Fibroblast of upper back skin (primary cell): ENCODE data around the gene DCLK1.
A peak's percentile ranks its signal among the peaks of the same experiment; 100 is the strongest.
"Not testable (repeated sequence)": the region's sequence is repeated elsewhere in the genome, so short reads cannot be mapped to it uniquely, and the experiment has no call there.

Experiments used
- DNase-seq: peaks from one replicate; pipeline ENCODE4 v3.0.0-alpha.2; 2013

DCLK1 gene

DNA sequence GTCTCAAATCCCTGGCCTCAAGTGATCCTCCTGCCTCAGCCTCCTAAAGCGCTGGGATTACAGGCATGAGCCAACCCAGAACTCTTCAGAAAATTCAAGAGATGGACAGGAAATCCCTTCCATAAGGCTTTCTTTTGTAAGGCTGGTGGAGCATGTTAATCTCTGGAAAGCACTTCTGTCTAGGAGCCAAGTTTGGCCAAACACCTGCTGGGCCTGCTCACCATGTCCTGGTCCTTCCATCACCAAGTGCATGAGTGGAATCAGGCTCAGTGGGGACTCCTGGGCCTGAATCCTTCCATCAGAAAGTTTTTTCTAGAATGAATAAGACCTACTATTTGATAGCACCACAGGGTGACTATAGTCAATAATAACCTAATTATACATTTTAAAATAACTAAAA, 148.0 kb downstream of the DCLK1 start:
- no peak for DNase-seq

DNA sequence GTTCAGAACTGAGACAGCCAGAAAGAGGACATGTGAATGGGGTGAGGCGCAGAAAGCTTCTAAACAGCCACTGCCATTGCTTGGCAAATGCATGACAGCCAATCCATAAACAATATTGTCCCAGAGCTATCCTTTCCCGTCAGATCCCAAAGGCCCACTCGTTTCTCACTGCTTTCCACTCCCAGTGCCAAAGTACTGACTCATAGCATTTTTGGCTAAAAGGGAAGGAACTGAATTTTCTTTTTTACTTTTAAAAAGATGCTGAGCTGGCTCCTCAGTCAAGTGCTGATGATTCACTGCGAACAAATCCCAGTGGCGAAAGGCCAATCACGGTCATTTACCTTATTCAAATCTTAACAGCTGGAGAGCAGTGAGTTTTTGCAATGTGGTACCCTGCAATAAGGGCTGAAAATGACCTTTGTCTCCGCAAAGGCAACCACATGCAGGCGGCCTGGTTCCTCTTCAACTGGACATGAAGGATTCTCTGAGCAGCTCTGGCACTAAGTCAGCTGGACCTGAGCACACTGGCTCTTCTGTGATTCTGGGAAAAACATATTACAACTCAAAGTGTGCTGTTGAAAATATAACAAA, 151.7 kb downstream of the DCLK1 start:
- peak; percentile 97 for DNase-seq

DNA sequence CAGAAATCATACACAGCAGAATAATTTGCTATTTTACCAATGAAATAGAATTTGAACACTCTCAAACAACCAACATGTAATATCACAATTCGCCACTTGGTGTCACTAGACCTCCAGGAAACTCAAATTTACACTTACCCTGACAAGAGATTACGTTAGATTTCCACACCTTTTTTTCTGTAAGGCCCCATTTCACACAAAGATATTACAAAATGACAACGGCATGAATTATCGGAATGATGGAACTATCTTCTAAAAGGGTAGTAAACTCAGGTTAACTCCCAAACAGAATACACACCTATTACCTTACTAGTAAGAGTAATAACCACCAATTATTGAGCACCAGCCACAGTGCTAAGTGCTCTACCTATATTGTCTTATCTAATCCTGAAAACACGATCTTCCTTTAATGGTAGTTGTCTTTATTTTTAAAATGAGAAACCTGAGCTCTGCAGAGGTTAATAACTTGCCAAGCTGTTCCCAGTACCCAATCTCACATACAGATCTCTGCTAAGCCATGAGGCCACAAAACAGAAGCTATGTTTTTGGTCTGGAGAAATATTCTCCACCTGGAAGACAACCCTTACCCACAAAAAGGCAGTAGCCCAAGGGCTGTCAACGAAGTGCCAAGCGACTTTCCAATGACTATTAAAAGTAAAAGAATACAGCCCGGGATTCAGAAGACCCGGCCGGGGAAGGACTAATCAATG, 152.4 kb downstream of the DCLK1 start:
- DNase-seq = peak; percentile 73

DNA sequence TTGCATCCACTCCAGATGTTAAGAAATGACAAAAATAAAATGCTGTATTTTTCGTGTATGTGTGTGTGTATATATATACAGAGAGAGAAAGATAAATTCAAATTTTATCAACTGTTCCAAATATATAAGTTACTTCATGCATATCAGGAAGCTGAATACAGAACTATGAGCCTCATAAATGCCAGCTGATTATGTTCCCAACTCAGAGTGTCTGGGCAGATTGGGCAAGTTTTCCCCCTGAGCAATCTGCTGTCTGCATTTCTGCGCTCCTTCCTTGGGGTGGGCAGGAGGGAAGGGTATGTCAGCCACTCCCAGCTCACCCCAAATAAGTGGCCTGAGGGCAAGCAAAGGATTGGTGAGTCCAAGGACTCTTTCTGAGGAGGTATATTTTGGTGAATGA, 154.1 kb downstream of the DCLK1 start:
- no peak for DNase-seq

DNA sequence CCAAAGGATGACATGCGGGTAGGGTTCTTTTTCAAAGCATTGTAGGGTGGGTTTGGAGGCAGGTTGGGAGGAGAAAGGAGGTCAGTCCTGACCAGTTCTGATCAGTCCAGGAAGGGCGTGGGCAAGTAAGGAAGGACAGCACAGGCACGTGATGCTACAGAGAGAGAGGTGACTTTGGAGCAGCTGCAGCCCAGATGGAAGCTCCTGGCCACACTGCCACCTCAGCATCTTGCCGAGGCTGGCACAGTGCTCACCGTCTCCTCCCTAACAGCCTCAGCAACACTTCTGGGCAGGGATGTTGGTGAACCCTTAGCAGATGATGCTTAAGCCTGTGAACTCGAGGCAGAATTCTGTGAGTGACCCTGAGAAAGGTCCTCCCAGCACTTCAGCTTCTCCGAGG, 155.1 kb downstream of the DCLK1 start:
- DNase-seq = no peak

DNA sequence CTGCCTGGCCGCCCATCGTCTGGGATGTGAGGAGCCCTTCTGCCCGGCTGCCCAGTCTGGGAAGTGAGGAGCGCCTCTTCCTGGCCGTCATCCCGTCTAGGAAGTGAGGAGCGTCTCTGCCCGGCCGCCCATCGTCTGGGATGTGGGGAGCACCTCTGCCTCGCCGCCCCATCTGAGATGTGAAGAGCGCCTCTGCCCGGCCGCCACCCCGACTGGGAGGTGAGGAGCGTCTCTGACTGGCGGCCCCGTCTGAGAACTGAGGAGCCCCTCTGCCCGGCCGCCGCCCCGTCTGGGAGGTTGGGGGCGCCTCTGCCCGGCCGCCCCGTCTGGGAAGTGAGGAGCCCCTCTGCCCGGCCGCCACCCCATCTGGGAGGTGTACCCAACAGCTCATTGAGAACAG, 164.2 kb downstream of the DCLK1 start:
- not testable (repeated sequence) for DNase-seq

DNA sequence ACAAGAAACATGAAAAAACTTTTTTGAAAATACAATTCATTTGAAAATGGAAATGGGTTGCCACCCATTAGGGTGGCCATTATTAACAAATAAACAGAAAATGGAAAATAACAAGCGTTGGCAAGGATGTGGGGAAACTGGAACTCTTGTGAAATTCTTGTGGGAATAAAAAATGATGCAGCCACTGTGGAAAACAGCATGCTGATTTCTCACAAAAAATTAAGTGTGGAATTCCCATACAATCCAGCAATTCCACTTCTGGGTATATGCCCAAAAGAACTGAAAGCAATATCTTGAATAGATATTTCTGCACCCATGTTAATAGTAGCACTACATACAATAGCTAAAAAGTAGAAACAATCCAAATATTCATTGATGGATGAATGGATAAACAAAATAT, 165.2 kb downstream of the DCLK1 start:
- DNase-seq = no peak

DNA sequence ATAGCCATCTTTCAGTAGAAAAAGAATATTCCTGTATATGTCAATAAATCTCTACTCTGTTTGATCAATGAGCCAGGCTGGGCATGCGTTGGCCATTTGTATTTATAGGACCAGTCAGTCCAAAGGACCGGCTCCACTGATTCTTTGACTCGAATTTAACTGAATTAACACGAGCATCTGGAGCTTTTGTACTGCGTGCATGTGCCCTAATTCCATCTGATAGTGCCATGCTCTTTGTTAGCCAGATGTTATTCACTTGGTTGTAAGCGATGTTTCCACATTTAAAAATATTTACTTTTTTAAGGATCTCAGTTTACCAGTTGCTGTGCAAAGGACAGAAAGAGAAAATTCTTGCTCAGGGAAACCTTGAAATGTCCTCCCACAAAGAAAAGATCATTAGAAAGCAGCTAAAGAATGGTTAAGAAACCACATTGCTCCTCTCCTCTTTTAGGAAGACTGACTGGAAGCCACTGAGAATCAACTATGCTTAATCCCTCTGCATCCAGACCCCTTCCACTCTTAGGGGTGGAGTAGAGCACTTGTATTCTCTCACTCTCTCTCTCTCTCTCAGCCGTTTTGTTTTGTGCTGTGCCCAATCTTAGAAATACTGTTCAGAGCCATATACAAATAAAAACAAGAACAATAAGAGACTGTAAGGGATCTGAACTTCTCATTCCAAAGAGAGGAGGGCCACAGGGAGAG, 165.8 kb downstream of the DCLK1 start:
- DNase-seq = no peak

DNA sequence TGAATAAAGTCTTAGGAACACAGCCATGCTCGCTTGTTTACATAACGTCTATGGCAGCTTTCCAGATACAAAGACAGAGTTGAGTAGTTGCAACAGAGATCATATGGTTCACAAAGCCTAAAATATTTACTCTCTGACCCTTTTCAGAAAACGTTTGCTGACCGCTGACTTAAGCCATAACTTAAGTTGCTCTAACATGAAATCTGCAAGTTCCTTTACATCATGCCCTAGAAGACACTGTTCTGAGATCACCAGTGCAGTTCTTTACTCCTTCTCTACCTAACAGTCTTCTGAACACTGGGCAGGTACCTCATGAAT, 166.4 kb downstream of the DCLK1 start:
- DNase-seq = peak; percentile 54

DNA sequence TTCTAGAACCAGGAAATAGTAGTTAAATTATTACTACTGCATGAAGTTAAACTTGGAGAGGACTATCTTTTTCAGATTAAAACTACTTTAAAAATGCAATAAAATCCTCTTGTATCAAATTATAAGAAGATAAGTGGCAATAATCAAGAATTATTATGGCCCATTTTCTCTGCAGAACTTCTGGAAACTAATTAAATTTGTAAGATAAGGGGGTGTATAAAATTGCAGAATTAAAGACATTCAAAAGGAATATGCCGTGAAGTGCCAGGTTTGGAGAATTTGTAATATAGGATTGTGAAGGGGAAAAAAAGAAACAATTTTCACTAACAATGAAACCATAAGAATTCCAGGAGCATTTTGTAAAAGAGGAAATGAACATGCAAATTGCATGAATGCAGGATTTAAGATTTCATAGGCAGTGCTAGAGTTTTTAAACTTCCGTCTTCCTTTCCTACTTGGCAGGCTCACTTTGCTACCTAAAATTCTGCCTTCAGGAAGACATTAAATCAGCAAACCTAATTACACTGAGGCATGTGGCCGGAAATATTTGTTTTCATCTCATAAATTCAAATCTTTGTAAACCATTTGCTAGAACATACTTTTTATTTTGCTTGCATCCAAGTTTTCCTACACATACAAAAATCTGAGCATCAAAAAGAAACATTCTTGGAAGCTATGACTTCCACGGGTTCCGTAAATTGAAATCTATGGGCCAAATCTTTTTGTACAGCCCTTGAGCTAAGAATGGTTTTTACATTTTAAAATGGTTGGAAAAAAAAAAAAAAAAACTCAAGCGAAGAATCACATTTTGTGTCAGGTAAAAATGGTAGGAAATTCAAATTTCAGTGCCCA, 166.9 kb downstream of the DCLK1 start:
- no peak for DNase-seq

DNA sequence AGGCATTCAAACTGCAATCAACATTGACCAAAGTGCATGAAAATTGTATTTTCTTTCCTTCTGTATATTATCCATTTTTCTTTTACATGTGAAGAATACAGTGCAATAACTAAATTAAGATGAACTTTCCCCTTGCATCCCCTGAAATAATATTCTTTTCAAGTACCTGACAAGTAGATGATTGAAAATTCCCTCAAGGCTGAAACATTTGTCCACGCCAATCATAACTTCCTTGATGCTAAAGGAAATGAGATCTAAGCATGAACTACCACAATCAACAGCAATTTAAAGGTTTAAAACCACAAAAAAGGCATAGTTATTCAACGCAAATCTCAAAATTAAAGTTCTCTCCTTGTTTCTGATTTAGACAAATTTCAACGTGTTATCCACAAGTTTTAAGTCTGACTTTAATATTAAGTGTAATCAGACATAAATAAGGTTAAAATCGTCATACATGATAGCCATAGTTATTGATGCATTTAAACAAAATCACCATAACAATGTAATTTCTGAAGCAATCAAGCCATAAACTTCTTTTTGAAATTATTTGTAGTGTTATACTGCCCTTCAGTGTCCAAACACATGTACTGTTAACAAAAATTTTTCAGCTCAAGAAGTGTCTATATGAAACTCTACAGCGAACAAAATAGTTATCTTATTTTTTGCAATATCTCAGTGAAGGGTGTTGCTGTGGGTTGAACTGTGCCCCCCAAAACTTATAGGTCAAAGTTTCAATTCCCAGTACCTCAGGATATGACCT, 169.5 kb downstream of the DCLK1 start:
- DNase-seq = no peak

DNA sequence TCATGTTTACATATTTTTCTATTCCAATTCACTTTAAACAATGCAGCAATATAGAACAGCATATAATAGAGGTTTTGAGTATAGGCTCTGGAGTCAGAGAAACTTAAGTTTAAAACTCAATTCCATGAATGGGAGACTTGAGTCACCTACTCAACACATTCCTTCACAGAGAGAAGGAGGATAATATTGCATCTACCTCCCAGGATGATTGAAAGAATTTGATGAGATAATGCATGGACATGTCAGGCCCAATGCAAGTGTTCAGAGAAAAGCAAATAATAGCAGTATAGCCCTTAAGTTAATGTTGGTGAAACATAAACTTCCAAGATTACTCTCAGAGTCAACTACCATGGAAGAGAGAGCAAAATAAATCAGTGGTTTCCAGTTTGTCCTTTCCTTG, 170.2 kb downstream of the DCLK1 start:
- DNase-seq = peak; percentile 60

DNA sequence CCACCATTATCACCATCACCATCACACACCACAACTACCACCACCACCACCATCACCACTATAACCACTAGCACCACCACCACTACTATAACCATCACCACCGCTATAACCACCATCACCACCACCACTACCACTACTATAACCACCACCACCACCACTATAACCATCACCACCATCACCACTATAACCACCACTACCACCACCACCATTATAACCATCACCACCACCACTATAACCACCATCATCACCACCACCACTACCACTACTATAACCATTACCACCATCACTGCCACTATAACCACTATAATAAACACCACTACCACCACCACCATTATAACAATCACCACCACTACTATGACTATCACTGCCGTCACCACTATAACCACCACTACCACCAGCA, 173.2 kb downstream of the DCLK1 start:
- no peak for DNase-seq

DNA sequence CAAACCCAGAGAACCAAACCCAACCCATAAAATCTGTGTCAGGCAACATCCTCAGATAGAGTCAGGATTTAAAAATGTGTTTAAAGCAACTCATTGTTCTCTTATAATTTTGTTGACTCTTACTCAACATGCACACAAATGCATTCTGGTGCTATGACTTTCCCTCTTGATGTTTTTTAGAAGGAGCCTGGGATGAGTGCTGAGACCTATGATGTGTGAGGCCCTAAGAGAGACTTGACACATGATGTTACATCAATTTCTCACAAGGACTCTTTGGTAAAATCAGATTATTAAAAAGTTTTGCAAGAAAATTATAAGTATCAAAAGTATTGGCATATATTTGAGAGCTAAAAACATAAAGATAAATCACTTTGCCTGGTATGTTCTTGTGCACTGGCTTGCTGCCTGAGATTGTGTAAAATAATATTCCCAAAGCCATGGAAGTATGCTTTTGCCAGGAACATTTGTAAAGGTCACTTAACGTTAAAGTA, 173.9 kb downstream of the DCLK1 start:
- peak; percentile 30 for DNase-seq

DNA sequence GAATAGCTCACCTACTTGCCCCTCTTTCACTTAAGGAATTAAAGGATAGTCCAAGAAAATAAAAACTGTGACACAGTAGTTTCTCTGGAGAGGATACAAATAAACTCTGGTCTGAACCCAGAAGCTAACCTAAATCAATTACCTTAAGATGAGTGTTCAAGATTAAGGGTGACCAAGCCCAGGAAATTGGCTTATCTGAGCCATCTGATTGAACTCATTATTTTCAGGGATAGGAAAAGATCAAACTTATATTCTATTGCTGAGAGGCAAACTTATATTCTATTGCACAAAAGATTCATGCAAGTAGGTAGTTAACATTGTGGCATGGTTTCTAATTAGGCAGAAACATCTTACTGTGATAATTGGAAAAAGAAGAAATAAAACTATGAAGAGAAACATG, 175.1 kb downstream of the DCLK1 start:
- DNase-seq = no peak

DNA sequence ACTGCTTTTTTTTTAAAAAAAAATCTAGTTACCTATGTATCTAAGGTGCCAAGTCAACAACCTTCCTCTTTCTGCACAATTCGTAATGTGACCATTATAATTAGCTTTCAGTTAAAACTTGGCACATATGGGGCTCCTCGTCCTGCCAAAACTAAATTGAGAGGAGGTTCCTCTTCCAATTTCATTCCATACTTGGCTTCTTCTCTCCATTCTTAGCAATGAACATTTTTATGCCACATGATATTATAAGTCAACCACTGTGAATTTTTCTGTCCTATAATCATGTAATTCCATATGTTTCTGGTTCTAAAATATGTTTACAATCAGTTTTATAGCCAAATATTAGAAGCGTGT, 177.0 kb downstream of the DCLK1 start:
- DNase-seq = no peak

DNA sequence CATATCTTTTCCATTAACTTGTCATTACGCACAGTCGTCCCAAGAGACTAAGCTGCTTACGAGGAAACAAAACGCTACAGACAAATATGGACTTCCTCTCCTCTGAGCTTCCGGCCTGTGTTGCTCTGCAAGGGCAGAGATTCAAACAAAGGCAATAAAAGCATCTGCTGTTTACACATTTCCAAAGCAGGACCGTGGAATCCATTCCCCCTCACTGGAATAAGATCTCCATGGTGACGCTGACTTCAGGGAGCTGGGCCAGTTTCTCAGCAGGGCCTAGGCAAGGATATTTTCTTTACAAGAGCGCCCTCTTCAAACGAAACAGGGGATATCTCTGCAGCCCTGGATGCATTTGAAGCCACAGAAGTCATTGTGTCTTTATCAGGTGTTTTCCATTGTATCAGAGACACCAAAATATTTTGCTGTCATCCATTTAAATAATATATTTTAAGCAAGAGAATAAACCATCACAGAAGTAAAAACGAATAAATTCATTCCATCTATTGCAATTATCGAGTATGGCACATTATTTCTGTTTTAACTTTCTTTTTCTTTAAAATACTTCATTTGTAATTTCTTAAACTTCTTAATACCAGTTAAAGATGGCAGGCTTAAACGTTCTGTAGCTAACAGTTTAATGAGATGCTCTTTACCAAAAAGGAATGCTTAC, 177.5 kb downstream of the DCLK1 start:
- DNase-seq = peak; percentile 91

DNA sequence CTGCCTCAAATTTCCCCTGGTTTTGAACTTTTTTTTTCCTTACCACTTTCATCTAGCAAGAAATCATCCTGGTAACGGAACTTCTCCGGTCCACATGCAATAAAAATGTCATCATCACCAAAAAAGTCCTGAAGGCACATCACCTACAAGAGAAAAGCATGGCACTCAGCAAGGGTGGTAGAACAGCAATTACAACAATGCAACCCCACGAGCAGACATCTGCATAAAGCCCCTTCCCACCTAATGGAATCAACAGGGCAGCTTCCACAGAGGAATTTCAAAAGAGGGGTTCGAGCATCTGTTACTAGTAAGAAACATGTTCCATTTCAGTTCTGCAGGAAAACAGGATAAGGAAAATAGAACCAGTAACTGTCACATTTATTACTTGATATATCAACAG, 183.9 kb downstream of the DCLK1 start:
- no peak for DNase-seq

DNA sequence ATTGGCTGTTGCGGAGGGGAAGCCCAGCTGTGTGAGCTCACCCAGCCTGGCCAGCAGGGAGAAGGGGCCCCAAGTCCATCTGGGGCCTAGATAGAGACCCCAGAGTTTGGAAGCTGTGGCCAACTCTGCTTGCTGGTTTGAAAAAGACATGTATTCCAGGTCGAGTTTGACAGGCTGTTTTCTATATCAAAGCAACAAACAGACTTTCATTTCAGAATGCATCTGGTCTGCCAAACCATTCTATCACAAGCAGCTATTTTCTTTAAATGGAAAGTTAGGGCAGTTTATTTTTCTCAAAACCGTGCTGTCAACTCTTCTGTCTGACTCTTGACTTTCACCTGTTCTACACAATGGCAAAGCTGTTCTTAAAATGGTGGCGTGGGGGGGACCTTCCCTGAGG, 185.8 kb downstream of the DCLK1 start:
- no peak for DNase-seq

DNA sequence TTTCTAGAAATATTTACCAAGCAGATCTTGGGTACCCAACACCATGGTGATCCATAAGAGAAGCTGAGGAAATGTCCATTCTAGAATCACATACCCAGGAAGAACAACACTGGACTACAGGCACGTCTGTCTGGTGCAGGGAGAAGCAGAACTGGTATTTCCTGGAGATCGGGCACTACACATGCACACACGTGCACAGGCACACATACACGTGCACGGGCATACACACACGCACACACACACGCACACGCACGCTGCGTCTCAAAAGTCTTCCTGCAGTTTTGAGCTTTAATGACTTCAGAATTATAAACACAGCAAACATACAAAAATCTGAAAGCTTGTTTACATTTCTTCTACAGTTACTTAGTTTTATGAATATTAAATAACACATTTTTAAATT, 189.8 kb downstream of the DCLK1 start:
- no peak for DNase-seq

DNA sequence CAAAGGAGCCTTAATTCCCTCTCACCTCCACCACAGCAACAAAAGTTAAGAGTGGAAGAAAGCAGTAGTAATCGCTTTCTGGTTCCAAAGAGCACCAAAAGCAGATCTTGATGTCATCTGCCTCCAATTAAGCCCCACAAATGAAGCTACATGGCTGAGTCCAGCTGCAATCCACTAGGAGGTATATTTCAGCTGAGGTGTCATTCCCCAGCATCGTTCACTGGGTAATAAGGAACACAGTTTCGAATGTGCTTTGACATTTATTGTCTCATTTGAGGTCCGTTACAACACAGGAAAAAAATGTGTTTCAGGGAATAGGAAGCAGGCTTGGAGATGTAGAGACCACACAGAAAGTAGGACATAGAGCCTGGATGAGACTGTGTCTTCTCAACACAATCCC, 190.4 kb downstream of the DCLK1 start:
- DNase-seq = no peak
